Hepatocyte (in vitro differentiated cells): ENCODE results near the gene QRSL1.

Experiments used
- CTCF ChIP-seq: fragments of 200-600 bp; sonication (generic); IDR thresholded peaks from 2 replicates; pipeline ENCODE4 v1.5.1; 2016; ENCODE audit warnings: antibody characterized with exemption, mild to moderate bottlenecking; ENCODE audit not compliant: poor library complexity
- EZH2phosphoT487 ChIP-seq: fragments of 200-600 bp; sonication (generic); IDR thresholded peaks from one replicate; pipeline ENCODE4 v1.6.1; 2018; ENCODE audit warnings: antibody characterized with exemption, mild to moderate bottlenecking, low read depth, moderate library complexity; ENCODE audit not compliant: unreplicated experiment, severe bottlenecking

GRCh38 chr6:106692819-106693208 is 63.4 kb downstream of the QRSL1 start:
- no peak for TF ChIP-seq CTCF
- TF ChIP-seq EZH2phosphoT487: no peak
